ENCODE results near the gene PARD3.

Gene PARD3

GRCh38 chr10:34816085-34816496 lies 995 bp upstream of the PARD3 start:
- H3K9me2 ChIP-seq (replicated peaks; ENCODE audit: low read depth, low read length) = no peaks in the 10 kb centered on the region
- peaks cover 31% of the 10 kb centered on the region for H4K20me1 ChIP-seq (ENCODE audit: insufficient read depth, low read length, poor library complexity, severe bottlenecking)
- no peaks in the 10 kb centered on the region for H3K9me3 ChIP-seq (ENCODE audit: insufficient read depth, low read depth, low read length)
- peaks cover 35% of the 10 kb centered on the region for H3K79me2 ChIP-seq (ENCODE audit: insufficient read depth, low read length)
- no peak for TF ChIP-seq CTCF (conservative IDR thresholded peaks at IDR 0.05; ENCODE audit: low read length)
- TF ChIP-seq EZH2phosphoT487 (IDR thresholded peaks at IDR 0.05; ENCODE audit: borderline replicate concordance) = no peak
- H3K27me3 ChIP-seq (ENCODE audit: insufficient read depth, low read length, poor library complexity, severe bottlenecking) = no peaks in the 10 kb centered on the region
- peak overlapping the region; percentile 83 for H3K4me2 ChIP-seq (ENCODE audit: low read depth, low read length, poor library complexity, severe bottlenecking)
- H3K4me3 ChIP-seq (ENCODE audit: low read length, poor library complexity, severe bottlenecking) = peak overlapping the region; percentile 74
- peaks cover 42% of the 10 kb centered on the region for H3K4me1 ChIP-seq (ENCODE audit: insufficient read depth, low read length, poor library complexity, severe bottlenecking)
- peak overlapping the region; percentile 39 for H3K9ac ChIP-seq (ENCODE audit: low read depth, low read length, poor library complexity, severe bottlenecking)
- peak overlapping the region; percentile 81 for H2AFZ ChIP-seq (ENCODE audit: low read length)
- no peaks in the 10 kb centered on the region for H3F3A ChIP-seq (ENCODE audit: low read depth)
- no peaks in the 10 kb centered on the region for H3K36me3 ChIP-seq (ENCODE audit: insufficient read depth, low read length)

GRCh38 chr10:34814913-34815184 lies 247 bp downstream of the PARD3 start:
- TF ChIP-seq EZH2phosphoT487 (IDR thresholded peaks at IDR 0.05; ENCODE audit: borderline replicate concordance) (no peak), CTCF (conservative IDR thresholded peaks at IDR 0.05; ENCODE audit: low read length) (no peak)
- Histone ChIP-seq H3K9me3 (ENCODE audit: insufficient read depth, low read depth, low read length) (no peaks in the 10 kb centered on the region), H3K9me2 (replicated peaks; ENCODE audit: low read depth, low read length) (no peaks in the 10 kb centered on the region), H3K27me3 (ENCODE audit: insufficient read depth, low read length, poor library complexity, severe bottlenecking) (no peaks in the 10 kb centered on the region), H3K4me3 (ENCODE audit: low read length, poor library complexity, severe bottlenecking) (peak overlapping the region; percentile 80), H3K9ac (ENCODE audit: low read depth, low read length, poor library complexity, severe bottlenecking) (peak overlapping the region; percentile 81), H3F3A (ENCODE audit: low read depth) (no peaks in the 10 kb centered on the region), H3K36me3 (ENCODE audit: insufficient read depth, low read length) (no peaks in the 10 kb centered on the region), H4K20me1 (ENCODE audit: insufficient read depth, low read length, poor library complexity, severe bottlenecking) (peaks cover 43% of the 10 kb centered on the region), H2AFZ (ENCODE audit: low read length) (peak overlapping the region; percentile 37; the same call in 1 of the 2 replicates), H3K4me1 (ENCODE audit: insufficient read depth, low read length, poor library complexity, severe bottlenecking) (peaks cover 54% of the 10 kb centered on the region), H3K79me2 (ENCODE audit: insufficient read depth, low read length) (peaks cover 48% of the 10 kb centered on the region), H3K4me2 (ENCODE audit: low read depth, low read length, poor library complexity, severe bottlenecking) (peak overlapping the region; percentile 99)

GRCh38 chr10:34814223-34814912 lies 728 bp downstream of the PARD3 start:
- no peak for TF ChIP-seq EZH2phosphoT487 (IDR thresholded peaks at IDR 0.05; ENCODE audit: borderline replicate concordance)
- TF ChIP-seq CTCF (conservative IDR thresholded peaks at IDR 0.05; ENCODE audit: low read length) = no peak
- H2AFZ ChIP-seq (ENCODE audit: low read length) = peak overlapping the region; percentile 37; the same call in 1 of the 2 replicates
- H3K4me2 ChIP-seq (ENCODE audit: low read depth, low read length, poor library complexity, severe bottlenecking) = peak overlapping the region; percentile 99
- H3K79me2 ChIP-seq (ENCODE audit: insufficient read depth, low read length) = peaks cover 52% of the 10 kb centered on the region
- peaks cover 59% of the 10 kb centered on the region for H3K4me1 ChIP-seq (ENCODE audit: insufficient read depth, low read length, poor library complexity, severe bottlenecking)
- H3K36me3 ChIP-seq (ENCODE audit: insufficient read depth, low read length) = no peaks in the 10 kb centered on the region
- H3F3A ChIP-seq (ENCODE audit: low read depth) = no peaks in the 10 kb centered on the region
- H3K9me2 ChIP-seq (replicated peaks; ENCODE audit: low read depth, low read length) = no peaks in the 10 kb centered on the region
- H4K20me1 ChIP-seq (ENCODE audit: insufficient read depth, low read length, poor library complexity, severe bottlenecking) = peaks cover 43% of the 10 kb centered on the region
- peak overlapping the region; percentile 80 for H3K4me3 ChIP-seq (ENCODE audit: low read length, poor library complexity, severe bottlenecking)
- H3K9me3 ChIP-seq (ENCODE audit: insufficient read depth, low read depth, low read length) = no peaks in the 10 kb centered on the region
- no peaks in the 10 kb centered on the region for H3K27me3 ChIP-seq (ENCODE audit: insufficient read depth, low read length, poor library complexity, severe bottlenecking)
- peak overlapping the region; percentile 81 for H3K9ac ChIP-seq (ENCODE audit: low read depth, low read length, poor library complexity, severe bottlenecking)

Data from Loucy (cell line).